Vagina (tissue), 2 donors: ENCODE measurements around the gene ZFAND2B.

Experiments used
- CTCF ChIP-seq, 3 experiments: fragments of 450-650 bp in 2 of 3; fragments of 200-600 bp in 1 of 3; sonication (generic) in 1 of 3; IDR thresholded peaks; one replicate each; pipeline ENCODE4 v1.5.1; 2017 to 2019; ENCODE audit warnings: antibody characterized with exemption in 3 of 3, mild to moderate bottlenecking in 2 of 3, moderate library complexity in 2 of 3
- POLR2A ChIP-seq, 2 donors: fragments of 450-650 bp; IDR thresholded peaks; one replicate each; pipeline ENCODE4 v1.6.1; 2017; ENCODE audit warnings: antibody characterized with exemption in 2 of 2, mild to moderate bottlenecking in 2 of 2, moderate library complexity in 2 of 2

GRCh38 chr2:219175928-219176817 is 30.4 kb upstream of the ZFAND2B start:
- no peak for TF ChIP-seq POLR2A (IDR thresholded peaks at IDR 0.05)
- TF ChIP-seq CTCF (IDR thresholded peaks at IDR 0.05), result no peak
